Stomach (tissue), 4 donors: ENCODE data around the gene ZNF611.
A peak's percentile ranks its signal among the peaks of the same experiment; 100 is the strongest.

Experiments used
- EP300 ChIP-seq: sonication (generic); formaldehyde crosslinking; IDR thresholded peaks from one replicate; pipeline ENCODE4 v1.6.1; 2017; ENCODE audit warnings: antibody characterized with exemption
- POLR2A ChIP-seq, 4 donors: fragments of 450-650 bp; IDR thresholded peaks; one replicate each; pipeline ENCODE4 v1.6.1; 2016; ENCODE audit warnings: antibody characterized with exemption in 4 of 4, control low read depth in 2 of 4, mild to moderate bottlenecking in 1 of 4, moderate library complexity in 1 of 4
- POLR2AphosphoS5 ChIP-seq, 3 donors: sonication (generic); formaldehyde crosslinking; IDR thresholded peaks; one replicate each; pipeline ENCODE4 v1.6.1; 2016; ENCODE audit warnings: antibody characterized with exemption in 3 of 3
- TF ChIP-seq, protein P1 (sequence below), 7 experiments: fragments of 450-650 bp in 4 of 7; fragments of 200-600 bp in 3 of 7; sonication (generic) in 3 of 7; IDR thresholded peaks; one replicate each; pipeline ENCODE4 v1.5.1; 2016 to 2019; ENCODE audit warnings: antibody characterized with exemption in 7 of 7, control low read depth in 2 of 7, mild to moderate bottlenecking in 1 of 7

DNA sequence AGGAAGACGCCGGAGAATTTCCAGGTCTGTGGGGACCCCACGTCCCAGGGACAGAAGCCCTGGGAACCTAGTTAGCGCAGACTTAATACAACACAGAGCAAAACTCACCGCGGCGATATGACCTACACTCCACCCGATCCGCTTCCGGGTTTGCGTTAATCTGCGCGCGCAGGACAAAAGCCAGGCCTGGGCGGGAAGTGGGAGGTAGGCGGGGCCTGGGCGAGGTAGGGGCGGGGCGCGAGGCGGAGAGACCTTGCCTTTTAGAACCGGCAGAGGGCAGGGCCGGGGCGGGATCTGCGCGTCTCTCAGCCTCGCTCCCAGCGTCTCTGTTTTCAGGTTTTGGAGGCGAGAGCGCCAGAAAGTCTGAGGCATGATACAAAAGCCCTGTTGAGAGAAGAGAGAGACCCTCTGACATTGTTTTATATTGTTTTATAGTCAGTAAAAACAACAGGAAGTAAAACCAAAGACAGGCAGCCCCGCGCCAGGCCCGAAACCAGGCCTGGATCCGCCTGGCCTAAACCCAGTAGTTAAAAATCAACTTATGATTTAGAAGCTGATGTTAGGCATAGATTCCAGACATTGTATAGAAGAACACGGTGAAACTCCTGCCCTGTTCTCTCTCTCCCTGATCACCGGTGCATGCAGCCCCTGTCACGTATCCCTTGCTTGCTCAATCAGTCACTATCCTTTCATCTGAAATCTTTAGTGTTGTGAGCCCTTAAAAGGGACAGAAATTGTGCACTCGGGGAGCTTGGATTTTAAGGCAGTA, at the start of gene ZNF611:
- TF ChIP-seq, protein P1, sequence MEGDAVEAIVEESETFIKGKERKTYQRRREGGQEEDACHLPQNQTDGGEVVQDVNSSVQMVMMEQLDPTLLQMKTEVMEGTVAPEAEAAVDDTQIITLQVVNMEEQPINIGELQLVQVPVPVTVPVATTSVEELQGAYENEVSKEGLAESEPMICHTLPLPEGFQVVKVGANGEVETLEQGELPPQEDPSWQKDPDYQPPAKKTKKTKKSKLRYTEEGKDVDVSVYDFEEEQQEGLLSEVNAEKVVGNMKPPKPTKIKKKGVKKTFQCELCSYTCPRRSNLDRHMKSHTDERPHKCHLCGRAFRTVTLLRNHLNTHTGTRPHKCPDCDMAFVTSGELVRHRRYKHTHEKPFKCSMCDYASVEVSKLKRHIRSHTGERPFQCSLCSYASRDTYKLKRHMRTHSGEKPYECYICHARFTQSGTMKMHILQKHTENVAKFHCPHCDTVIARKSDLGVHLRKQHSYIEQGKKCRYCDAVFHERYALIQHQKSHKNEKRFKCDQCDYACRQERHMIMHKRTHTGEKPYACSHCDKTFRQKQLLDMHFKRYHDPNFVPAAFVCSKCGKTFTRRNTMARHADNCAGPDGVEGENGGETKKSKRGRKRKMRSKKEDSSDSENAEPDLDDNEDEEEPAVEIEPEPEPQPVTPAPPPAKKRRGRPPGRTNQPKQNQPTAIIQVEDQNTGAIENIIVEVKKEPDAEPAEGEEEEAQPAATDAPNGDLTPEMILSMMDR (IDR thresholded peaks at IDR 0.05) = peak in 5 of 7 experiments; percentile 12 to 83 (median 72)
- peak in 2 of 4 donors; percentile 13 to 62 for TF ChIP-seq POLR2A (IDR thresholded peaks at IDR 0.05)
- TF ChIP-seq POLR2AphosphoS5 (IDR thresholded peaks at IDR 0.05) = peak; percentile 85 to 96 (median 92)
- TF ChIP-seq EP300 = no peak
